AG10803 (cell line): Measurements from ENCODE around the gene TANC1.

ENCODE experiments used
- DNase-seq: peaks from one replicate; pipeline ENCODE4 v3.0.0; 2010; ENCODE audit warnings: low read depth
- H3K4me3 ChIP-seq: 2 replicates; pipeline ENCODE4 v1.5.1; 2011; ENCODE audit warnings: mild to moderate bottlenecking, low read length, control low read depth
- CTCF ChIP-seq: conservative IDR thresholded peaks from 2 replicates; pipeline ENCODE4 v1.5.1; 2011; ENCODE audit warnings: mild to moderate bottlenecking, low read length, control low read depth, inconsistent platforms

Gene TANC1

GRCh38 chr2:159201360-159202063 is 233.1 kb downstream of the TANC1 start:
- TF ChIP-seq CTCF = no peak
- DNase-seq = peak; percentile 49
- no peak overlapping the region for H3K4me3 ChIP-seq

GRCh38 chr2:159202568-159203071 is 234.2 kb downstream of the TANC1 start:
- TF ChIP-seq CTCF = peak; percentile 36
- no peak overlapping the region; the same call in 1 of the 2 replicates for H3K4me3 ChIP-seq
- DNase-seq = peak; percentile 100

- no peak overlapping the region for H3K4me3 ChIP-seq
- no peak for DNase-seq
- no peak for TF ChIP-seq CTCF
Observed at GRCh38 chr2:159204381-159205144, 236.1 kb downstream of the TANC1 start.

- TF ChIP-seq CTCF = no peak
- H3K4me3 ChIP-seq = no peak overlapping the region
- peak; percentile 46 for DNase-seq
Observed at GRCh38 chr2:159206736-159207380, 238.4 kb downstream of the TANC1 start.

- DNase-seq = no peak
- no peak overlapping the region for H3K4me3 ChIP-seq
- TF ChIP-seq CTCF = no peak
Observed at GRCh38 chr2:159208438-159208837, 240.0 kb downstream of the TANC1 start.

- no peak for DNase-seq
- no peak overlapping the region for H3K4me3 ChIP-seq
- TF ChIP-seq CTCF = no peak
Observed at GRCh38 chr2:159209341-159210306, 241.2 kb downstream of the TANC1 start.
